ENCODE results near the gene MYO7A.

MYO7A gene

DNA sequence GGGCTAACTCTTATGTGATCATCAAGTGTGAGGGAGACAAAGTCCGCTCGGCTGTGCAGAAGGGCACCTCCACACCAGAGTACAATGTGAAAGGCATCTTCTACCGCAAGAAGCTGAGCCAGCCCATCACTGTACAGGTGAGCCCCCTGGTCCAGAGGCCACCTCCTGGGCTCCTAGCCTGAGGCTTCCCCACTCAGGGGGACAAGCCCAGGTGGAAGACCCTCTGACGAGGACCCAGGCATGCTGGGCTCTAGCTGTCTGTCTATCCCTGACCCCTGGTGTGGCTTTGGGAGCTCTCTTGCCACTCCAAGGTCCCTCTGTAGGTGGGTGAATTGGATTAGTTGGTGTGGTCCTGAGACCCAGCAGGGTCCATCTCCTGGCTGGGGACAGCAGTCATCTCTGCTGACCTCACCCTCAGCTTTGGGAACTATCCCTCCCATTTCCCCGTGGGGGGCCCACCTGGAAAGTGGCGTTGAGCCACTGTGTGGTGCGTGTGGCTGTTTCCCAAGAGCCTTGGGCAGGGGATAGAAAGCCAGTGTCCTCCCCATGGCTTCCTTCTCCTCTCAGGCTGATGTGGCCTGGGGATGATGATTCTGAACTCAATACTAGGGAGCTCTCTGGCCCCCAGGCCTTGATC lies 5.4 kb upstream of the MYO7A start:
- no peak for DNase-seq (ENCODE audit: low read depth)
- no peak overlapping the region for H3K4me3 ChIP-seq (ENCODE audit: low read depth, low read length)
- TF ChIP-seq, protein P1, sequence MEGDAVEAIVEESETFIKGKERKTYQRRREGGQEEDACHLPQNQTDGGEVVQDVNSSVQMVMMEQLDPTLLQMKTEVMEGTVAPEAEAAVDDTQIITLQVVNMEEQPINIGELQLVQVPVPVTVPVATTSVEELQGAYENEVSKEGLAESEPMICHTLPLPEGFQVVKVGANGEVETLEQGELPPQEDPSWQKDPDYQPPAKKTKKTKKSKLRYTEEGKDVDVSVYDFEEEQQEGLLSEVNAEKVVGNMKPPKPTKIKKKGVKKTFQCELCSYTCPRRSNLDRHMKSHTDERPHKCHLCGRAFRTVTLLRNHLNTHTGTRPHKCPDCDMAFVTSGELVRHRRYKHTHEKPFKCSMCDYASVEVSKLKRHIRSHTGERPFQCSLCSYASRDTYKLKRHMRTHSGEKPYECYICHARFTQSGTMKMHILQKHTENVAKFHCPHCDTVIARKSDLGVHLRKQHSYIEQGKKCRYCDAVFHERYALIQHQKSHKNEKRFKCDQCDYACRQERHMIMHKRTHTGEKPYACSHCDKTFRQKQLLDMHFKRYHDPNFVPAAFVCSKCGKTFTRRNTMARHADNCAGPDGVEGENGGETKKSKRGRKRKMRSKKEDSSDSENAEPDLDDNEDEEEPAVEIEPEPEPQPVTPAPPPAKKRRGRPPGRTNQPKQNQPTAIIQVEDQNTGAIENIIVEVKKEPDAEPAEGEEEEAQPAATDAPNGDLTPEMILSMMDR (conservative IDR thresholded peaks at IDR 0.05; ENCODE audit: low read depth, low read length), result no peak

DNA sequence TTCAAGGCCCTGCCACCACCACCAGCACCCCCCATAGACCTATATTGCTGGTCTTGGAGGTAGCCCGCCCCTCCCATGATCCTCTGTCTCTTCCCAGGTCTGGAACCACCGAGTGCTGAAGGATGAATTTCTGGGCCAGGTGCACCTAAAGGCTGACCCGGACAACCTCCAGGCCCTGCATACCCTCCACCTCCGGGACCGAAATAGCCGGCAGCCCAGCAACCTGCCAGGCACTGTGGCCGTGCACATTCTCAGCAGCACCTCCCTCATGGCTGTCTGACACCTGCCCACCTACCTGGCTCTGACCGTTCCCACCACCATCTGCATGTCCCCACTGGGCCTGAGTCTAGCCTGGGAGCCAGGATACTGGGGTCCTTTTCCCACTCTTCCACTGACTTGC lies 4.5 kb upstream of the MYO7A start:
- H3K4me3 ChIP-seq (ENCODE audit: low read depth, low read length), result no peak overlapping the region
- TF ChIP-seq, protein P1 (conservative IDR thresholded peaks at IDR 0.05; ENCODE audit: low read depth, low read length), result no peak
- DNase-seq (ENCODE audit: low read depth), result no peak

- TF ChIP-seq, protein P1 (conservative IDR thresholded peaks at IDR 0.05; ENCODE audit: low read depth, low read length), result no peak
- H3K4me3 ChIP-seq (ENCODE audit: low read depth, low read length), result no peak overlapping the region
- no peak for DNase-seq (ENCODE audit: low read depth)
These were observed 4.0 kb upstream of the MYO7A start for GRCh38 chr11:77124041-77124440.

DNA sequence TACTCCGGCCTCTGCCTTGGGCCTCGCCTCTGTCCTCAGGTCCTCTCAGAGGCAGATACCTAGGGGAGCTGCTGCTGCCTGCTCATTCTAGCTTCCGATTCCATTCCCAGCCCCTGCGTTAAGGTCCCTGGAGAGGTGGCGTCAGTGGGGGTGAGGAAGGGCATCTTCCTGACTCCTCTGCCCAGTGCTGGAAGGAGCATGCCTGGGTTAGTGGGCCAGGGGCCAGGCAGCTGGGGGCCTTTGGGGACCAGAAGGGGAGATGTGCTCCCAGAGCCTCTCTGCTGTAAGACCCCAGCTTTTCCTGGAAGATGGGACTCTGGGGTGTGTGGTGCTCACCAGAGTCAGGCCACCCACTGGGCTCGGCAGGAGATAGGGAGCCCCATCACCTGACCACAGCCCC lies 3.6 kb upstream of the MYO7A start:
- TF ChIP-seq, protein P1 (conservative IDR thresholded peaks at IDR 0.05; ENCODE audit: low read depth, low read length), result no peak
- no peak overlapping the region for H3K4me3 ChIP-seq (ENCODE audit: low read depth, low read length)
- DNase-seq (ENCODE audit: low read depth), result no peak

GRCh38 chr11:77125191-77125590 lies 2.9 kb upstream of the MYO7A start:
- H3K4me3 ChIP-seq (ENCODE audit: low read depth, low read length), result no peak overlapping the region
- DNase-seq (ENCODE audit: low read depth), result no peak
- TF ChIP-seq, protein P1 (conservative IDR thresholded peaks at IDR 0.05; ENCODE audit: low read depth, low read length), result no peak

- no peak for DNase-seq (ENCODE audit: low read depth)
- TF ChIP-seq, protein P1 (conservative IDR thresholded peaks at IDR 0.05; ENCODE audit: low read depth, low read length), result no peak
- no peak overlapping the region for H3K4me3 ChIP-seq (ENCODE audit: low read depth, low read length)
These were observed 2.4 kb upstream of the MYO7A start for GRCh38 chr11:77125695-77126094.

GRCh38 chr11:77126156-77126775 lies 1.8 kb upstream of the MYO7A start:
- H3K4me3 ChIP-seq (ENCODE audit: low read depth, low read length), result no peak overlapping the region
- TF ChIP-seq, protein P1 (conservative IDR thresholded peaks at IDR 0.05; ENCODE audit: low read depth, low read length), result no peak
- DNase-seq (ENCODE audit: low read depth), result no peak

All from choroid plexus epithelial cell (primary cell).